Neural cell (in vitro differentiated cells): ENCODE measurements around the gene HSDL2. TPM values are rescaled to one million over a fixed set of nuclear protein-coding genes. Genes with fewer than 3 reads are reported as not detected.

Source experiments
- H2AFZ ChIP-seq: fragments of 200-600, 300-800 bp; sonication (generic), shearing (Covaris generic); 2 replicates; pipeline ENCODE4 v1.6.0; 2014; ENCODE audit warnings: low read depth, mild to moderate bottlenecking, antibody characterized with exemption, low read length, moderate library complexity
- H3F3A ChIP-seq: fragments of 200-600 bp; shearing (Covaris generic); 2 replicates; pipeline ENCODE4 v1.6.1; 2016; ENCODE audit warnings: mild to moderate bottlenecking, moderate library complexity, mixed read lengths, antibody characterized with exemption, low read length; ENCODE audit not compliant: insufficient read depth, poor library complexity, severe bottlenecking
- H3K27ac ChIP-seq: fragments of 200-600, 300-800 bp; sonication (generic), shearing (Covaris generic); 2 replicates; pipeline ENCODE4 v1.5.1; 2014; ENCODE audit warnings: mild to moderate bottlenecking, low read length, moderate library complexity
- H3K27me3 ChIP-seq: fragments of 300-800, 200-600 bp; sonication (generic), shearing (Covaris generic); 2 replicates; pipeline ENCODE4 v1.6.0; 2014; ENCODE audit warnings: mild to moderate bottlenecking, low read depth, low read length, moderate library complexity; ENCODE audit not compliant: insufficient read depth
- H3K36me3 ChIP-seq: fragments of 300-800, 200-600 bp; sonication (generic), shearing (Covaris generic); 2 replicates; pipeline ENCODE4 v1.5.1; 2014; ENCODE audit warnings: mild to moderate bottlenecking, antibody characterized with exemption, low read length, moderate library complexity; ENCODE audit not compliant: insufficient read depth
- H3K4me2 ChIP-seq: fragments of 300-800, 200-600 bp; sonication (generic), shearing (Covaris generic); 2 replicates; pipeline ENCODE4 v1.6.0; 2014; ENCODE audit warnings: mild to moderate bottlenecking, low read length
- H3K4me3 ChIP-seq: fragments of 300-800, 200-600 bp; sonication (generic), shearing (Covaris generic); 2 replicates; pipeline ENCODE4 v1.5.1; 2014; ENCODE audit warnings: mild to moderate bottlenecking, low read length, moderate library complexity
- H3K79me2 ChIP-seq: fragments of 200-600 bp; shearing (Covaris generic); replicated peaks from 2 replicates; pipeline ENCODE4 v1.6.0; 2014; ENCODE audit warnings: mild to moderate bottlenecking, low read length, moderate library complexity; ENCODE audit not compliant: insufficient read depth
- H3K9ac ChIP-seq: fragments of 300-800, 200-600 bp; sonication (generic), shearing (Covaris generic); 2 replicates; pipeline ENCODE4 v1.6.1; 2016; ENCODE audit warnings: mild to moderate bottlenecking, low read length, mixed read lengths
- H3K9me2 ChIP-seq: fragments of 200-600 bp; shearing (Covaris generic); 2 replicates; pipeline ENCODE4 v1.6.1; 2016; ENCODE audit warnings: mild to moderate bottlenecking, low read length, mixed read lengths; ENCODE audit not compliant: insufficient read depth
- H3K9me3 ChIP-seq: fragments of 200-600, 300-800 bp; sonication (generic), shearing (Covaris generic); 2 replicates; pipeline ENCODE4 v1.6.1; 2016; ENCODE audit warnings: mild to moderate bottlenecking, mixed run types, low read length, moderate library complexity, mixed read lengths
- H4K20me1 ChIP-seq: fragments of 200-600 bp; shearing (Covaris generic); 2 replicates; pipeline ENCODE4 v1.6.1; 2016; ENCODE audit warnings: mild to moderate bottlenecking, mixed run types; ENCODE audit not compliant: insufficient read depth
- CTCF ChIP-seq: fragments of 450-650 bp; IDR thresholded peaks from 2 replicates; pipeline ENCODE4 v1.5.1; 2014; ENCODE audit warnings: antibody characterized with exemption, mild to moderate bottlenecking, moderate library complexity; ENCODE audit not compliant: poor library complexity, severe bottlenecking
- EP300 ChIP-seq: fragments of 450-650 bp; conservative IDR thresholded peaks from 2 replicates; pipeline ENCODE4 v1.6.1; 2014; ENCODE audit warnings: antibody characterized with exemption, mild to moderate bottlenecking, moderate library complexity; ENCODE audit not compliant: poor library complexity, severe bottlenecking
- MXI1 ChIP-seq: fragments of 450-650 bp; conservative IDR thresholded peaks from 2 replicates; pipeline ENCODE4 v1.6.1; 2014; ENCODE audit warnings: antibody characterized with exemption, mild to moderate bottlenecking; ENCODE audit not compliant: poor library complexity, severe bottlenecking
- POLR2AphosphoS5 ChIP-seq: IDR thresholded peaks from 2 replicates; pipeline ENCODE4 v1.6.1; 2012
- RAD21 ChIP-seq: fragments of 450-650 bp; conservative IDR thresholded peaks from 2 replicates; pipeline ENCODE4 v1.6.1; 2014; ENCODE audit warnings: antibody characterized with exemption, mild to moderate bottlenecking, moderate library complexity
- REST ChIP-seq: IDR thresholded peaks from 2 replicates; pipeline ENCODE4 v1.6.1; 2012; ENCODE audit warnings: borderline replicate concordance
- SMC3 ChIP-seq: fragments of 450-650 bp; conservative IDR thresholded peaks from 2 replicates; pipeline ENCODE4 v1.6.1; 2014; ENCODE audit warnings: antibody characterized with exemption, mild to moderate bottlenecking, moderate library complexity; ENCODE audit not compliant: poor library complexity
- TAF1 ChIP-seq: IDR thresholded peaks from 2 replicates; pipeline ENCODE4 v1.6.1; 2012; ENCODE audit warnings: low read depth
- polyA plus RNA-seq: library from polyadenylated mRNA; depleted of rRNA; stranded (reverse); fragments of >200 nt; gene quantifications from 2 replicates; pipeline ENCODE4 v1.2.3, GENCODE V29; 2014

HSDL2 gene
- polyA plus RNA-seq, 1 donor from 2014 or later, result 9.0 TPM

- peak overlapping the region; percentile 83 for H3K9ac ChIP-seq
- H2AFZ ChIP-seq, result no peak overlapping the region
- H3K9me3 ChIP-seq, result no peaks in the 10 kb centered on the region
- peak overlapping the region; percentile 80 for H3K4me3 ChIP-seq
- H3K9me2 ChIP-seq, result no peaks in the 10 kb centered on the region
- H3K79me2 ChIP-seq, result peaks cover 65% of the 10 kb centered on the region
- H3K27ac ChIP-seq, result peak overlapping the region; percentile 80
- peak overlapping the region; percentile 94 for H3K4me2 ChIP-seq
- H3K27me3 ChIP-seq, result no peaks in the 10 kb centered on the region
- H3K36me3 ChIP-seq, result no peaks in the 10 kb centered on the region
- TF ChIP-seq EP300 (no peak), RAD21 (no peak), POLR2AphosphoS5 (no peak), REST (peak; percentile 36), CTCF (no peak), SMC3 (no peak), TAF1 (no peak)
- H3F3A ChIP-seq, result no peaks in the 10 kb centered on the region
- no peaks in the 10 kb centered on the region for H4K20me1 ChIP-seq
Measured at GRCh38 chr9:112487799-112488340, 108.0 kb downstream of the HSDL2 start.

- H3K79me2 ChIP-seq, result peaks cover 78% of the 10 kb centered on the region
Measured at GRCh38 chr9:112489039-112489546, 109.2 kb downstream of the HSDL2 start.

More at GRCh38 chr9:112489039-112489546, 109.2 kb downstream of the HSDL2 start:
- Histone ChIP-seq H2AFZ (no peak overlapping the region), H3K9me2 (no peaks in the 10 kb centered on the region), H4K20me1 (no peaks in the 10 kb centered on the region), H3K9ac (peak overlapping the region; percentile 83), H3K9me3 (no peaks in the 10 kb centered on the region), H3K27me3 (no peaks in the 10 kb centered on the region), H3K27ac (peak overlapping the region; percentile 43), H3K4me3 (peak overlapping the region; percentile 80), H3K4me2 (peak overlapping the region; percentile 94), H3F3A (no peaks in the 10 kb centered on the region), H3K36me3 (no peaks in the 10 kb centered on the region)
- TF ChIP-seq MXI1 (no peak), POLR2AphosphoS5 (no peak), CTCF (no peak), EP300 (no peak)
